SK-N-SH treated with all-trans-retinoic acid at 6 μM for 48 hours (cell line): ENCODE measurements around the gene NSMF.

Experiments
- ATAC-seq: fragments of 200-7000 bp; cut with Tn5 transposase; 3 replicates; pipeline ENCODE4 v1.9.1; 2020; ENCODE audit warnings: mild to moderate bottlenecking, moderate library complexity
- ARNTL ChIP-seq: fragments of 450-650 bp; formaldehyde crosslinking; IDR thresholded peaks from 2 replicates; pipeline ENCODE4 v1.5.0; 2020; ENCODE audit warnings: low read depth, mild to moderate bottlenecking, moderate library complexity, borderline replicate concordance
- BACH2 ChIP-seq: fragments of 250-450 bp; sonication (Bioruptor Pico); IDR thresholded peaks from 2 replicates; pipeline ENCODE4 v1.9.0; 2021; ENCODE audit warnings: mild to moderate bottlenecking, borderline replicate concordance
- CREB5 ChIP-seq: fragments of 250-450 bp; sonication (Bioruptor Pico); IDR thresholded peaks from 2 replicates; pipeline ENCODE4 v1.5.1; 2020; ENCODE audit warnings: low read depth, mild to moderate bottlenecking, moderate library complexity
- CSDC2 ChIP-seq: fragments of 250-450 bp; sonication (Bioruptor Pico); IDR thresholded peaks from 2 replicates; pipeline ENCODE4 v1.5.0; 2020; ENCODE audit warnings: mild to moderate bottlenecking, moderate library complexity
- CSRNP3 ChIP-seq: fragments of 250-450 bp; sonication (Bioruptor Pico); IDR thresholded peaks from 2 replicates; pipeline ENCODE4 v1.5.1; 2021; ENCODE audit warnings: mild to moderate bottlenecking, moderate library complexity
- ESRRG ChIP-seq: fragments of 250-450 bp; sonication (Bioruptor Pico); IDR thresholded peaks from 2 replicates; pipeline ENCODE4 v1.6.1; 2021; ENCODE audit warnings: mild to moderate bottlenecking
- GLIS3 ChIP-seq: fragments of 250-450 bp; sonication (Bioruptor Pico); IDR thresholded peaks from 2 replicates; pipeline ENCODE4 v1.5.0; 2020; ENCODE audit warnings: mild to moderate bottlenecking, moderate library complexity
- ISL1 ChIP-seq: fragments of 250-450 bp; sonication (Bioruptor Pico); IDR thresholded peaks from 2 replicates; pipeline ENCODE4 v2.1.2; 2022; ENCODE audit warnings: mild to moderate bottlenecking, moderate library complexity
- OSR1 ChIP-seq: fragments of 250-450 bp; sonication (Bioruptor Pico); IDR thresholded peaks from 2 replicates; pipeline ENCODE4 v1.8.0; 2022; ENCODE audit warnings: moderate library complexity, mild to moderate bottlenecking, inconsistent platforms
- PPARA ChIP-seq: fragments of 250-450 bp; sonication (Bioruptor Pico); IDR thresholded peaks from 2 replicates; pipeline ENCODE4 v1.5.0; 2020; ENCODE audit warnings: mild to moderate bottlenecking, borderline replicate concordance
- RARB ChIP-seq: fragments of 250-450 bp; sonication (Bioruptor Pico); IDR thresholded peaks from 2 replicates; pipeline ENCODE4 v1.8.0; 2021; ENCODE audit warnings: mild to moderate bottlenecking, moderate library complexity
- SNAI2 ChIP-seq: fragments of 250-450 bp; sonication (Bioruptor Pico); IDR thresholded peaks from 2 replicates; pipeline ENCODE4 v1.5.0; 2020; ENCODE audit warnings: mild to moderate bottlenecking, moderate library complexity
- TCF4 ChIP-seq: fragments of 250-450 bp; sonication (Bioruptor Pico); IDR thresholded peaks from 2 replicates; pipeline ENCODE4 v1.8.0; 2021; ENCODE audit warnings: mild to moderate bottlenecking, moderate library complexity, borderline replicate concordance
- TOX ChIP-seq: fragments of 250-450 bp; sonication (Bioruptor Pico); IDR thresholded peaks from 2 replicates; pipeline ENCODE4 v1.8.0; 2021; ENCODE audit warnings: mild to moderate bottlenecking, moderate library complexity, borderline replicate concordance
- ZC3H10 ChIP-seq: fragments of 250-450 bp; sonication (Bioruptor Pico); IDR thresholded peaks from 2 replicates; pipeline ENCODE4 v1.5.1; 2021; ENCODE audit warnings: mild to moderate bottlenecking, moderate library complexity
- ZFP3 ChIP-seq: fragments of 250-450 bp; sonication (Bioruptor Pico); IDR thresholded peaks from 2 replicates; pipeline ENCODE4 v1.5.0; 2020; ENCODE audit warnings: mild to moderate bottlenecking, moderate library complexity
- ZFP30 ChIP-seq: fragments of 450-650 bp; formaldehyde crosslinking; IDR thresholded peaks from 2 replicates; pipeline ENCODE4 v1.5.0; 2022; ENCODE audit warnings: mild to moderate bottlenecking, moderate library complexity
- ZNF565 ChIP-seq: fragments of 450-650 bp; formaldehyde crosslinking; conservative IDR thresholded peaks from 2 replicates; pipeline ENCODE4 v1.5.0; 2020; ENCODE audit warnings: low read depth, mild to moderate bottlenecking, moderate library complexity
- ZNF70 ChIP-seq: fragments of 450-650 bp; formaldehyde crosslinking; IDR thresholded peaks from 2 replicates; pipeline ENCODE4 v1.5.0; 2020; ENCODE audit warnings: mild to moderate bottlenecking, moderate library complexity
- ZNF8 ChIP-seq: fragments of 450-650 bp; formaldehyde crosslinking; IDR thresholded peaks from 2 replicates; pipeline ENCODE4 v1.5.0; 2020; ENCODE audit warnings: mild to moderate bottlenecking, moderate library complexity
- TF ChIP-seq, protein P1 (sequence below): fragments of 250-450 bp; sonication (Bioruptor Pico); IDR thresholded peaks from 2 replicates; pipeline ENCODE4 v1.8.0; 2021; ENCODE audit warnings: low read depth, mild to moderate bottlenecking, moderate library complexity, borderline replicate concordance
- TF ChIP-seq, protein P2 (sequence below): fragments of 250-450 bp; sonication (Bioruptor Pico); IDR thresholded peaks from 2 replicates; pipeline ENCODE4 v1.8.0; 2020; ENCODE audit warnings: mild to moderate bottlenecking, moderate library complexity, borderline replicate concordance

NSMF gene

GRCh38 chr9:137491735-137492432 is 32.8 kb upstream of the NSMF start:
- no peak for ATAC-seq
- TF ChIP-seq RARB (CRISPR knock-in tag) (no peak), SNAI2 (CRISPR knock-in tag) (no peak), ZC3H10 (CRISPR knock-in tag) (no peak), OSR1 (CRISPR knock-in tag) (no peak), BACH2 (CRISPR knock-in tag) (no peak), ZNF70 (no peak), TCF4 (CRISPR knock-in tag) (no peak)
- TF ChIP-seq, all 23 proteins: peak for 0

GRCh38 chr9:137490532-137491186 is 31.5 kb upstream of the NSMF start:
- no peak for ATAC-seq
- TF ChIP-seq ESRRG (no peak), RARB (CRISPR knock-in tag) (no peak), ZNF70 (no peak), PPARA (CRISPR knock-in tag) (no peak), ZFP30 (CRISPR knock-in tag) (no peak), BACH2 (CRISPR knock-in tag) (no peak), CSDC2 (CRISPR knock-in tag) (no peak), ZFP3 (CRISPR knock-in tag) (no peak), ZNF8 (CRISPR knock-in tag) (no peak), CSRNP3 (no peak), ZNF565 (CRISPR knock-in tag) (no peak), ARNTL (no peak)
- TF ChIP-seq, all 23 proteins: peak for 0

DNA sequence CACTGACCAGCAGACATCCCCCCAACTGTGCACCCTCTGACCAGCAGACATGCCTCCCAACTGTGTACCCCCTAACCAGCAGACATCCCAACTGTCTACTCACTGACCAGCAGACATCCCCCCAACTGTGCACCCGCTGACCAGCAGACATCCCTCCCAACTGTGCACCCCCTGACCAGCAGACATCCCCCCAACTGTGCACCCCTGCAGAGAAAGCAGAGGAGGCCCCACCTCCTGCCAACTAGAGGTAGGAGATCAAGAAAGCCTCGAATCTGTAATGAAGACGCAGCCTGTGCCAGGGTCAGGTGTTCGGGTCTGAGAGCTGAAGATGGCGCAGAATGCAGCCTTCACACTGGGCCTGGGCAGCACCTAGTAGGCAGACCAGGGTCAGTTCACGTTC is 29.8 kb upstream of the NSMF start:
- TF ChIP-seq ZFP30 (CRISPR knock-in tag) (no peak), ZNF8 (CRISPR knock-in tag) (no peak), TCF4 (CRISPR knock-in tag) (no peak), ESRRG (no peak), ISL1 (CRISPR knock-in tag) (no peak), ARNTL (no peak)
- TF ChIP-seq, protein P1, sequence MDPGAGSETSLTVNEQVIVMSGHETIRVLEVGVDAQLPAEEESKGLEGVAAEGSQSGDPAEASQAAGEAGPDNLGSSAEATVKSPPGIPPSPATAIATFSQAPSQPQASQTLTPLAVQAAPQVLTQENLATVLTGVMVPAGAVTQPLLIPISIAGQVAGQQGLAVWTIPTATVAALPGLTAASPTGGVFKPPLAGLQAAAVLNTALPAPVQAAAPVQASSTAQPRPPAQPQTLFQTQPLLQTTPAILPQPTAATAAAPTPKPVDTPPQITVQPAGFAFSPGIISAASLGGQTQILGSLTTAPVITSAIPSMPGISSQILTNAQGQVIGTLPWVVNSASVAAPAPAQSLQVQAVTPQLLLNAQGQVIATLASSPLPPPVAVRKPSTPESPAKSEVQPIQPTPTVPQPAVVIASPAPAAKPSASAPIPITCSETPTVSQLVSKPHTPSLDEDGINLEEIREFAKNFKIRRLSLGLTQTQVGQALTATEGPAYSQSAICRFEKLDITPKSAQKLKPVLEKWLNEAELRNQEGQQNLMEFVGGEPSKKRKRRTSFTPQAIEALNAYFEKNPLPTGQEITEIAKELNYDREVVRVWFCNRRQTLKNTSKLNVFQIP (CRISPR knock-in tag): no peak
- no peak for ATAC-seq

GRCh38 chr9:137488327-137488653 is 29.2 kb upstream of the NSMF start:
- TF ChIP-seq ARNTL (no peak), CSDC2 (CRISPR knock-in tag) (no peak), TCF4 (CRISPR knock-in tag) (no peak), TOX (no peak), ZC3H10 (CRISPR knock-in tag) (no peak), ZNF8 (CRISPR knock-in tag) (no peak), GLIS3 (CRISPR knock-in tag) (no peak), ISL1 (CRISPR knock-in tag) (no peak), RARB (CRISPR knock-in tag) (no peak)
- TF ChIP-seq, protein P1 (CRISPR knock-in tag): no peak
- no peak for ATAC-seq

GRCh38 chr9:137487454-137488326 is 28.6 kb upstream of the NSMF start:
- ATAC-seq: no peak
- no peak for TF ChIP-seq ZFP3 (CRISPR knock-in tag)
- TF ChIP-seq ARNTL: no peak
- no peak for TF ChIP-seq ZFP30 (CRISPR knock-in tag)
- no peak for TF ChIP-seq CSDC2 (CRISPR knock-in tag)
- TF ChIP-seq TCF4 (CRISPR knock-in tag): no peak
- no peak for TF ChIP-seq OSR1 (CRISPR knock-in tag)
- no peak for TF ChIP-seq PPARA (CRISPR knock-in tag)
- TF ChIP-seq ZNF565 (CRISPR knock-in tag): no peak
- no peak for TF ChIP-seq RARB (CRISPR knock-in tag)
- TF ChIP-seq ESRRG: no peak
- TF ChIP-seq ISL1 (CRISPR knock-in tag): no peak
- TF ChIP-seq ZNF70: no peak
- TF ChIP-seq BACH2 (CRISPR knock-in tag): no peak
- TF ChIP-seq, protein P2, sequence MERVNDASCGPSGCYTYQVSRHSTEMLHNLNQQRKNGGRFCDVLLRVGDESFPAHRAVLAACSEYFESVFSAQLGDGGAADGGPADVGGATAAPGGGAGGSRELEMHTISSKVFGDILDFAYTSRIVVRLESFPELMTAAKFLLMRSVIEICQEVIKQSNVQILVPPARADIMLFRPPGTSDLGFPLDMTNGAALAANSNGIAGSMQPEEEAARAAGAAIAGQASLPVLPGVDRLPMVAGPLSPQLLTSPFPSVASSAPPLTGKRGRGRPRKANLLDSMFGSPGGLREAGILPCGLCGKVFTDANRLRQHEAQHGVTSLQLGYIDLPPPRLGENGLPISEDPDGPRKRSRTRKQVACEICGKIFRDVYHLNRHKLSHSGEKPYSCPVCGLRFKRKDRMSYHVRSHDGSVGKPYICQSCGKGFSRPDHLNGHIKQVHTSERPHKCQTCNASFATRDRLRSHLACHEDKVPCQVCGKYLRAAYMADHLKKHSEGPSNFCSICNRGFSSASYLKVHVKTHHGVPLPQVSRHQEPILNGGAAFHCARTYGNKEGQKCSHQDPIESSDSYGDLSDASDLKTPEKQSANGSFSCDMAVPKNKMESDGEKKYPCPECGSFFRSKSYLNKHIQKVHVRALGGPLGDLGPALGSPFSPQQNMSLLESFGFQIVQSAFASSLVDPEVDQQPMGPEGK (CRISPR knock-in tag): no peak
- no peak for TF ChIP-seq CREB5
